ENCODE results near the gene USP48.
"Not testable (repeated sequence)": the region's sequence is repeated elsewhere in the genome, so short reads cannot be mapped to it uniquely, and the experiment has no call there.

USP48 gene

GRCh38 chr1:21815724-21816321 lies 32.9 kb upstream of the USP48 start:
- no peak for DNase-seq

DNA sequence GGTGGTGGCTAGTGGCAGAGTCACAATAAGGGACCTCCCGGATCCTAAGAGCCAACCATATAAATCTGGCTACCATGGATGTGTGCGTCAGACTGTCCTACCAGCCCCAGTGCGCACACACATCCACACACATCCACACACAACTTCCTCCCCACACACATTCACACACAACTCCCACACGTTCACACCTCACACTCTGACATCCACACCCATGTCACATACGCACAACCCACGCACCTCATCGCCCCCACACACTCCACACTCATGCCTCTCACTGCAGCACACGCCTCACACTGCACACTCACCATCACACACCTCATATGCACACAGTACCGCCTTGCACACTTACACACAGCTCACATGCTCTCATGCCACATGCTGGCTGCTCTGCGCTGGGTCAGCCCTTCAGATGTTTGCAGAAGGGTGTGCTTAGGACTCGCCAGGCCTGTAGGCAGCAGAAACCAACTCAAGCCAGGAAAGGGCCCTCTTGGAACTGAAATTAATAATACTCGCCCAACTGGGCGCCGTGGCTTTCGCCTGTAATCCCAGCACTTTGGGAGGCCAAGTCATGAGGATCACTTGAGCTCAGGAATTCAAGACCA lies 32.1 kb upstream of the USP48 start:
- no peak for DNase-seq

DNA sequence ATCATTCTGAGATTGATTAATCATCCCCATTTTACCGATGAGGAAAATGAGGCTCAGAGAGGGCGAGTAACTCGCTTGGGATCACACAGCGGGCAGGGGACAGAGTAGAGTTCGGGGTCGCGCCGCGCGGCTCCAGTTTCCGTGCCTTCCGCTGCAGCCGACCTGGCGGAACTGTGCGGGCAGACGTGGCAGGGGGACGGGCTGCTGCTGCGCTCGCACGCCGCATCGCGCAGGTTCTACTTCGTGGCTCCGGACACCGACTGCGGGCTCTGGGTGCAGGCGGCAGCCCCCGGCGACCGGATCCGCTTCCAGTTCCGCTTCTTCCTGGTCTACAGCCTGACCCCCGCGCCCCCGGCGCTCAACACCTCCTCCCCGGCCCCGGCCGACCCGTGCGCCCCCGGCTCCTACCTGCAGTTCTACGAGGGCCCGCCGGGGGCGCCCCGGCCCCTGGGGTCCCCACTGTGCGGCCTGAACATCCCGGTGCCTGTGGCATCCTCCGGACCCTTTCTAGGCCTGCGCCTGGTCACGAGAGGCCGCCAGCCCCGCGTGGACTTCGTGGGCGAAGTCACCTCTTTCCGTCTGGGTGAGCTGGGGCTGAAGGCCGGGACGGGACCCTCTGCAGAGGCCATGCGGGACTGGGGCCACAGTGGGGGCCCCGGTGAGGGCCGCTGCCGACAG lies 31.4 kb upstream of the USP48 start:
- DNase-seq: no peak

- no peak for DNase-seq
These were observed 30.6 kb upstream of the USP48 start for GRCh38 chr1:21813542-21813941.

DNA sequence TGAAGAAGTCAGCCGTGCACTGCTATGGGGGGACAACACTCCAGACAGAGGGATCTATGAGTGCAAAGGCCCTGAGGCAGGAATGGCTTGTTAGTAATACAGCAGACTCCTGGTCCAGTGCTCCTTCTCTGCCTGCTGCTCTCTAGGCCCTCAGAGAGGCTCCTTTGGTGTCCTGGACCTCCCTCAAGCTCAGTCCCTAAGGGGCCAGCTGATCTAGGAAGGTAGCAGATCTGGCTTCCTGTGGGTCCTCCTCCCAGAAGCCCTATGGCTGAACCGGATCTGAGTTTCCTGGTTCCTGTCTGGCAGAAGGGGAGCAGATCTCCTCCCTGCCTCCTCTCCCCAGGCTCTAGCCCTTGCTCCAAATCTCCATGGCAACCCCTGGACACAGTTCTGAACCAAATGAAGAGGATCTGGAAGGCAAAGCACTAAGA lies 28.9 kb upstream of the USP48 start, which contains the start of gene LDLRAD2:
LDLRAD2 (plus strand) TSS at position 391 of the 431 bp plus-strand sequence. CDS start 187 bp downstream, outside the sequence.
- no peak for DNase-seq

GRCh38 chr1:21804536-21804935 lies 21.6 kb upstream of the USP48 start:
- no peak for DNase-seq

- no peak for DNase-seq
These were observed 18.2 kb upstream of the USP48 start for GRCh38 chr1:21801100-21801499.

- no peak for DNase-seq
These were observed 16.8 kb upstream of the USP48 start for GRCh38 chr1:21799730-21800129.

DNA sequence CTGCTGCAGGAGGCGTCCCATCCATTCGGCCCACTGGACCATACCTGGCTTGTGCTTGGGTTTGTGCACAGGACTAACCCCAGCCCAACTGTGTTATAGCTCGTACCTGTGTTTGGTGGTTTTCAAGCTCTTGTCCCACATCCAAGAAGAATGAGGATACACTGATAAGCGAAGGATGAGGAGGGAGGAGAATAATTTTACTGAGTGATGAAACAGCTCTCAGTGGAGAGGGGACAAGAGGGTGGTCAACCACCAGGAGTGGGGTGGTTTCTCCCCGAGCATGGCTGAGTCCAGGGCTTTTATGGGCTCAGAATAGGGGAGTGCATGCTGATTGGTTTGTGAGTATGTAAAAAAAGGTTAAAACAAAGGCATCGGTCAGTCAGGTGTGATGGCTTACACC lies 12.1 kb upstream of the USP48 start:
- no peak for DNase-seq

DNA sequence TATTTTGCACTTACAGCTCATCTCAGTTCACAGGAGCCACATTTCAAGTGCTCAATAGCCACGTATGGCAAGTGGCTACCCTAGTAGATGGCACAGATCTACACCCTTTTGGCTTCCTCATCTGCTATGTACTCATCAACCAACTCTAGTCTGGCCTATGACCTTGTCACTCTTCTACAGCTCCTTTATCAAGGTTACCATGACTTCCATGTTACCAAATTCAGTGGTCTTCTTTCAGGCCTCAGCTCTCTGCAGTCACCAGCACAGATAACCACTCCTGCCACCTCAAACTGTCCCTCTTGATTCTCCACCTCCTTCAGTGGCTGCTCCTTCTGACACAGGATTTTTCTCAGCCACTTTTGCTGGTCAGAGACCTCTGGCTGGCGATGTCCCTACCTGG lies 11.7 kb upstream of the USP48 start:
- DNase-seq: no peak

DNA sequence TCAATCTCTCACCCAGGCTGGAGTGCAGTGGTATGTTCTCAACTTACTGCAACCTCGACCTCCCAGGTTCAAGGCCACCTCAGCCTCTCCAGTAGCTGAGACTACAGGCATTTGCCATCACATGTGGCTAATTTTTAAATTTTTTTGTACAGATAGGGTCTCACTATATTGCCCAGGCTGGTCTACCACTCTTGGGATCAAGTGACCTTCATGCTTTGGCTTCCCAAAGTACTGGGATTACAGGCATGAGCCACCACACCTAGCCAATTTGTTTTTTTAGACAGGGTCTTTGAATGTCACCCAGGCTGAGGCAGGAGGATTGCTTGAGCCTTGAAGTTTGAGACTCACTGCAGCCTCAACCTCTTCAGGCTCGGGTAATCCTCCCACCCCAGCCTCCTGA lies 10.2 kb upstream of the USP48 start:
- DNase-seq: no peak

DNA sequence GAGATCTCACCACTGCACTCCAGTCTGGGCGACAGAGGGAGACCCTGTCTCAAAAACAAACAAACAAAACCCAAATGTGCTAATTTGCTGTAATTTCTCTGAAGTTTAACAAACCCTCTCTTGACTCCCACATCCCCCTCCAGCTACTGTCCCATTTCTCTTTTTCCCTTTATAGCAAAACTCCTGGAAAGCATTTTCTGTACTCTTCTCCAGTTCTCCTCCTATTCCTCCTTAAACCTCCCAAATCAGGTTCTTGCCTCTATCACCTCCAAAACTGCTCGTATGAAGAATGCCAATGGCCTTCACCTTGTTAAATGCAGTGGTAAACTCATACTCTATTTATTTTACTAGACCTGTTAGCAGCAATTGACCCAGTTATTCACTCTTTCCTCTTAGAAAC lies 3.7 kb upstream of the USP48 start:
- no peak for DNase-seq

- DNase-seq: not testable (repeated sequence)
These were observed 2.8 kb upstream of the USP48 start for GRCh38 chr1:21785764-21786163.

GRCh38 chr1:21783679-21784603 lies 992 bp upstream of the USP48 start:
- DNase-seq: peak; percentile 65

DNA sequence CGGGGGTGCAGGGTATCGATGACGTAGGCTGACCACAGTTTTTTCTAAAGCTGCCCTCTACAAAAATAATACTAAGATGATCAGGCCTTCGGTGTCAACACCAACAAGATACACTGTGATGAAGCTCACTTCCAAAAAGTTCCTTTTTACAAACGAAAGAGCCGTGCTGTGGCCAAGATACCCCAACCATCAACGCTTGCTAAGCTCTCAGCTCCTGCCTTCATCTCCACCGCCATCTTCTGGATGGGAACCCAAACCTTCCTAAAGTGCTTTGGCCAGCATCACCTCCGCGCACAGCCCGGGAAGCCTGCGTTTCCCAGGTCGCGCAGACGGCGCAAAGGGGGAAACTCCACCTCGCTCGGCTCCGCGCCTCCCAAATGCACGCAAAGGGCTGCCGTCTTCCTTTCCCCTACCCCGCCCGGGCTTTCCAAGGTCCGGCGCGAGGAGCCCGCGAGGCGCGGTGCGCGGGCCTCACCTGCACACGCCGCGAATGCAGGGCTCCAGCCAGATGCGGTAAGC lies 541 bp downstream of the USP48 start:
- no peak for DNase-seq

DNA sequence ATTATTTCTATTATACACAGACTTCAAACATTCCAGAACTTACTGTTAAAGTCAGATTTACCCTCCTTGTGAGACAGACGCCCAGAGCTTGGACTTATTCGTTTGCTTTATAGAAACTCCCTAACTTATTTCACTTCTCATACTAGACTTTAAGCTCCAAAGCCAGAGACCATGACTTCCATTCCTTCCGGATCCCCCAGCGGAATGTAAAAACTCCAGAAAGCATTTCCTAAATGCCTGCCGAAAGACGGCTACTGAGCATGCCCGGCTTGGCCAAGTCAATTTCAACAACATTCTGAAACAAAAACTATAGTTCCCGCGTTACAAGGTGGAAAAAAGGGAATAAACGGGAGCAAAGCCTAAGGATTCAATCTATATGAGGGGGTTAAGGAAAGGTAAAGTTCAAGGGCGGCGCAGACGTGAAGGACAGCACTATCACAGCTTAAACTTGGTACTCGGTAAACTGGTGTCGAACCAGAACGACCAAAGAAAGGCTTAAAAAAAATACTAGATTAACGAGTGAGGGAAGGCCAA lies 1.1 kb downstream of the USP48 start:
- DNase-seq: no peak

DNA sequence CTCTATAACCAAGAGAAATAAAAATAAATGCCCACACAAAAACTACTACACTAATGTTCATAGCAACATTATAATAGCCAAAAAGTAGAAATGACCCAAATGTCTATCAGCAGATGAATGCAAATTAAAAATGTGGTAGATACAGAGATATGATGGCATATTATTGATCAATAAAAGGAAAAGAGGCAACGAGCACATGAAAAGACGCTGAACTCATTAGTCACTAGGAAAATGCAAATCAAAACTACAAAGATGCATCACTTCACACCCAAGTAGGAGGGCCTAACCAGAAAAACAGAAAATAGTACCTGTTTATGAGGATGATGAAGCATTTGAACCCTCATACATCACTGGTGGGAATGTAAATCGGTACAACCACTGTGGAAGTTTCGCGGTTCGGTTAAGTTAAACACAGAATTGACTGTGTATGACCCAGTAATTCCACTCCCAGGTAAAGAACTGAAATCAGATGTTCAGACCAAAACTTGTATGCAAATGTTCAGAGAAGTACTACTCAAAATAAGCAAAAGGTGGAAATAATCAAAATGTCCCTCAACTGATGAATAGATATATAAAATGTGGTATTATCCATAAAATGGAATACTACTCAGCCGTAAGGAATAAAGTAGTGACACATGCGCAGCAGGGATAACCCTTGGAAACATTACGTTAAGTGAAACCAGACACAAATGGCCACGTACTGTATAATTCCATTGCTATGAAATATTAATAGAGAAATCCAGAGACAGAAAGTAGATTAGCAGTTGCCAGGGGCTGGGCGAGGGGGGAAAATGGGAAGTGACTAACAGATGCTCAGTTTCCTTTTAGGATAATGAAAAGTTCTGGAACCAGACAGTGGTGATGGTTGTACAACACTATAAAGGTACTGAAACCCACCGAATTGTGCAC lies 3.1 kb downstream of the USP48 start:
- DNase-seq: no peak

GRCh38 chr1:21778405-21778727 lies 4.6 kb downstream of the USP48 start:
- DNase-seq: no peak

GRCh38 chr1:21776925-21777324 lies 6.0 kb downstream of the USP48 start:
- DNase-seq: not testable (repeated sequence)

DNA sequence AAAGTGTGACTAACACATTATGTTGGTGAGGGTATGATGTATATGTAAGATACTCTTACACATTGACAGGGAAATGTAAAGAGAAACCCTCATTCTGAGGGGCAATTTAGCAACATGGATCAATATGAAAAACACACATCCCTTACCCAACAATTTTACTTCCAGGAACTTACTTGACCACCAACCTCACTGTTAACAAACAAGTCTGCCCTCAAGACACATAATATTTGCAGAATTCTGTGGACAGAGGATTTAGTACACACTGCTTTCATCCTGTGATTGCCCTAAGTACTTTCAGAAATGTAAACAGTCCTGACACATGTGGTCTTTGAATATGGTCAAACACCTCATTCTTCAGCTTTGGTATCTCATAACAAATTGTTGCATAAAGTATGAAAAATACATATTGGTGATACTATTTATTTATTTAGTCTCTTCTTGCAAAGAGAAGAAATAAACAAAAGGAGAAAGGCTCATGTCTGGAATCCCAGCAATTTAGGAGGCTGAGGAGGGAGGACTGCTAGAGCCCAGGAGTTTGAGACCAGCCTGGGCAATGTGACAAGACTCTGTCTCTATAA lies 6.9 kb downstream of the USP48 start:
- DNase-seq: no peak

DNA sequence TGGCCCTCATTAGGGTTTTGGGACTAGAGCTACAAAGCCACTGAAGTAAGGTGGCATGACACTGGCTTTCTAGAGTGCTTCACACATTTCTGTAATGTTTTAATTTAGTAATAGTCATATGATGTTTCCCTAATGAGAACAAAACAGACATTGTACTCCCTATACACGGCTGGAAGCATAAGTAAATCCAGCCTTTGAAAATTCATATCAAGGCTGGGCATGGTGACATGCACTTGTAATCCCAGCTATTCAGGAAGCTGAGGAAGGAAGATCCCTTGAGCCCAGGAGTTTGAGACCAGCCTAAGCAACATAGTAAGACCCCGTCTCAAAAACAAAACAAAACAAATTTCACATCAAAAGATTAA lies 7.4 kb downstream of the USP48 start:
- DNase-seq: no peak
